Left ventricle myocardium inferior (tissue), 1 donor: Measurements from ENCODE around the gene C10orf71. TPM values are rescaled to one million over a fixed set of nuclear protein-coding genes. Genes with fewer than 3 reads are reported as not detected.

ENCODE experiments used
- DNase-seq: peaks from one replicate; pipeline ENCODE4 v3.0.0-alpha.2; 2020
- H3K27ac ChIP-seq: fragments of 200-600 bp; replicated peaks from 2 replicates; pipeline ENCODE4 v1.8.0; 2021
- H3K27me3 ChIP-seq: fragments of 200-600 bp; 2 replicates; pipeline ENCODE4 v1.8.0; 2021; ENCODE audit warnings: low read depth
- H3K36me3 ChIP-seq: fragments of 200-600 bp; 2 replicates; pipeline ENCODE4 v1.8.0; 2021
- H3K4me1 ChIP-seq: fragments of 200-600 bp; 2 replicates; pipeline ENCODE4 v1.8.0; 2021
- H3K4me3 ChIP-seq: fragments of 200-600 bp; 2 replicates; pipeline ENCODE4 v1.8.0; 2021; ENCODE audit warnings: mild to moderate bottlenecking, moderate library complexity
- H3K9me3 ChIP-seq: fragments of 200-600 bp; replicated peaks from 2 replicates; pipeline ENCODE4 v1.8.0; 2021
- intact Hi-C: fragments of 100-400 bp; cut with micrococcal nuclease; formaldehyde crosslinking; loops from one replicate; pipeline ENCODE4 v1.11.0; 2022
- total RNA-seq: library from RNA; stranded (reverse); fragmentation: NEBNext Ultra II Directional; extraction: Animal tissue kit (Norgen Biotek cat#: 25700); gene quantifications from one replicate; pipeline ENCODE4 v1.2.1, GENCODE V29; 2021
- TF ChIP-seq, protein P1 (sequence below): fragments of 200-600 bp; IDR thresholded peaks from 2 replicates; pipeline ENCODE4 v1.8.0; 2021; ENCODE audit warnings: antibody characterized with exemption, mild to moderate bottlenecking, borderline replicate concordance
- donor health status: DM: no; HTN: yes; CAD: no; lungs with severe emphysema.

C10orf71 gene
- total RNA-seq, 1 donor from 2014 or later, result 136 TPM

DNA sequence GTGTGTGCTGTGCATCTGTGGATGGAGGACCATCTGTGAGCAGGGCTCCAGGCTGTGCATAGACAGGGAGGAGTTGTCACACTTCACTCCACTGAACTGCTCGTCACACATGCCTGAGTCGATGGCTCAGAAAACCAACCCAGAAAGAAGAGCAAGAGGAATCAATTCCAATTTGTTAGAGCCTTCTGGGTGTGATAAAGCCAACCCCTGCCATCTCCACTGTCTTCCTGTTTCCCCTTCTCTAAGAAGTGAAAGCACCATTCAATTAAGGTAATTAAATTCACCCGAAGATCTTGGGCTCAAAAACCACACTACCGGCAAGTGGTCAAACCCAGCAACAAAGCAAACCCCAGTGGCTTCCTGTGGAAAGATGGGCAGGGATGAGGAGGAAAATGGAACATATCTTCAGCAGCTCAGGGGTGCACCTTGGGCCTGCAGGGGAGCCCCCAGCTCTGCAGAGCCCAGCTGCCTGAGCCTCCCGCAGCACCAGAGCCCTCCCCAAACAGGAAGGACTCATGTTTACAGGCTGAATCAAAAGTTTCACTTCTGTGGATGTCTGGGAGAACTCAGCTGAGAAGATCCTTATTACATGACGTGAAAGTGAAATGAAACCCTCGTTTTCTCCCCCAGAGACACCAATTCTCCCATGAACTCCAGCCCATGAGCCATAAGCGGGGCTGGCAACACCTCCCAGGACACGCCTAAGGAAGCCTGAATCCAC, 10.9 kb downstream of the C10orf71 start:
- TF ChIP-seq, protein P1, sequence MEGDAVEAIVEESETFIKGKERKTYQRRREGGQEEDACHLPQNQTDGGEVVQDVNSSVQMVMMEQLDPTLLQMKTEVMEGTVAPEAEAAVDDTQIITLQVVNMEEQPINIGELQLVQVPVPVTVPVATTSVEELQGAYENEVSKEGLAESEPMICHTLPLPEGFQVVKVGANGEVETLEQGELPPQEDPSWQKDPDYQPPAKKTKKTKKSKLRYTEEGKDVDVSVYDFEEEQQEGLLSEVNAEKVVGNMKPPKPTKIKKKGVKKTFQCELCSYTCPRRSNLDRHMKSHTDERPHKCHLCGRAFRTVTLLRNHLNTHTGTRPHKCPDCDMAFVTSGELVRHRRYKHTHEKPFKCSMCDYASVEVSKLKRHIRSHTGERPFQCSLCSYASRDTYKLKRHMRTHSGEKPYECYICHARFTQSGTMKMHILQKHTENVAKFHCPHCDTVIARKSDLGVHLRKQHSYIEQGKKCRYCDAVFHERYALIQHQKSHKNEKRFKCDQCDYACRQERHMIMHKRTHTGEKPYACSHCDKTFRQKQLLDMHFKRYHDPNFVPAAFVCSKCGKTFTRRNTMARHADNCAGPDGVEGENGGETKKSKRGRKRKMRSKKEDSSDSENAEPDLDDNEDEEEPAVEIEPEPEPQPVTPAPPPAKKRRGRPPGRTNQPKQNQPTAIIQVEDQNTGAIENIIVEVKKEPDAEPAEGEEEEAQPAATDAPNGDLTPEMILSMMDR, result no peak
- Histone ChIP-seq H3K27ac (peak overlapping the region; percentile 25), H3K9me3 (no peaks in the 10 kb centered on the region), H3K4me1 (peaks cover 65% of the 10 kb centered on the region), H3K4me3 (no peak overlapping the region), H3K27me3 (no peaks in the 10 kb centered on the region), H3K36me3 (peaks cover 4% of the 10 kb centered on the region)
- DNase-seq, result no peak
- intact Hi-C loops, result no loop called here

DNA sequence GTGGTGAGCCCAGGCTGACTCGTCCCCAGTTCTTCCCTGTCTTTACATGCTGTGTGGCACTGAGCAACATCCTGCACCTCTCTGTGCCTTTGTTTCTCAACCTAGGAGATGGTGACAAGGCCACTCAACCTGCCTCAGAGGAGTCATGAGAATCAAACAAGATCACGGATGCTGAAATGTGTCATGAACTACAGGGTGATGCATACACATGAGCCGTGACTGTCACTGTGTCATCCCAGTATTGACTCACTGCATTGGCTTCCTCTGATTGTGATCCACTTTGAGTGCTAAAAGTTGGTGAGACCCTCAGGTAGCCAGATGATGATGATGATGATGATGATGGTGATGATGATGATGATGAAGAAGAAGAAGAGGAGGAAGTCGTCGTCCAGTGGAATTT, 11.5 kb downstream of the C10orf71 start:
- Histone ChIP-seq H3K4me3 (no peak overlapping the region), H3K27ac (peak overlapping the region; percentile 25), H3K9me3 (no peaks in the 10 kb centered on the region), H3K4me1 (peaks cover 65% of the 10 kb centered on the region), H3K27me3 (no peaks in the 10 kb centered on the region), H3K36me3 (peaks cover 4% of the 10 kb centered on the region)
- TF ChIP-seq, protein P1, result no peak
- intact Hi-C loops, result no loop called here
- no peak for DNase-seq

DNA sequence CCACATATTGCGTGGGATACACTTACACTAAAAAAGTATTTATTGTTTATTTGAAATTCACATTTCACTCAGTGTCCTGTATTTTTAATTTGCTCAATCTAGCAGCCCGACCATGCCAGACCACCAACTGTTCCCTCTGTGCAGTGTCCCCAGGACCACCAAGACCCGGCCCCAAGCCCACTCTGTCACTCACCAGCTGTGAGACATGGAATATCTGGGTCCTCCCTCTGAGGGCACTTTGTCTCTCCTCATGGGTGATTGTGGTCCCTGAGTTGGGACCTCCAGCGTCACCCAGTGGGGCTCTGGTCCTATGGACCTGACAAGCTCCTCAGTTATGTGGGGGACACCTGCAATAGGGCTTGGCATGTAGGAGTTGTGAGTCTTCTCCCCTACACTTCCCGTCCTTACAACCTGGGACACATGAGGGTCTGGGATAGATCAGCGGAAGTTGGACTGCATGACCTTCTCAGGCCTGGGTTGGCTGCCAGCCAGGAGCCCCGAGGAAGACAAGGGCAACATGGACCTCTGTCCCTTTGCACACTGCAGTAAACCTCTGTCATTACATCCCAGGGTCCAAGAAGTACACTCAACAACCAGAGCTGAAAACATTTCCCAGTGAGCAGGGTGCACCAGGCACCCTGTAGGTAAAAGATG, 12.1 kb downstream of the C10orf71 start:
- H3K27me3 ChIP-seq, result no peaks in the 10 kb centered on the region
- intact Hi-C loops, result no loop called here
- peaks cover 4% of the 10 kb centered on the region for H3K36me3 ChIP-seq
- TF ChIP-seq, protein P1, result no peak
- no peaks in the 10 kb centered on the region for H3K9me3 ChIP-seq
- no peak for DNase-seq
- no peak overlapping the region for H3K4me3 ChIP-seq
- H3K27ac ChIP-seq, result peak overlapping the region; percentile 66
- peaks cover 64% of the 10 kb centered on the region for H3K4me1 ChIP-seq

DNA sequence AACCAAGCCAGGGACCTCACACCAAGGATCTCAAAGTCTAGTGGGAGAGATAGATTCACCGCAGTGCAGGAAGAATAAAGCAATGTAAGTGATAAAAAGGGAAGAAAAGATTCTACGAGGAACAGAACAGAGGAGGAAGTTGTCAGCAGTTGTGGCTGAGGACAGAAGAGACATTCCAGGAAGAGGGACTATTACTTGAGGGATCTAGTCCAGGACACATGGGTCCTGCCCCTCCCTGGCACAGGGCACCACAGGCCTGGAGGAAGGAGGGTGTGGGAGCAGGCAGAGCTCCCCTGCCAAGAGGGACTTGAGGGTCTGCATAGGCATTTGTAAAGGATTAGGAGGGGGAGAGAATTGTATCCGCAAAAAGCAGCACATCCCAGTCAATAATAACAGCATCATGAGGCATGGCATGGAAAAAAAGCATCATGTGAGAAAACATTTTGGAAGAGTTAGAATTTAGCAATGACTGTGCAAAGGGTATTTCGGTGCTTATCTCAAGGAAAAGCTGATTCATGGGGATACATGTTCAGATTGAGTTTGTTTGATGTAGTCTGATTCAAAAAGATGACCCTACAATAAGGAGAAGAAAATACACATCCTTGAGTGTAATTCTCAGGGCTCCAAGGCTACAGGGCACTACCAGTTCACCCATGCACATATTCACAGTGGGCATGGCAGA, 12.7 kb downstream of the C10orf71 start:
- intact Hi-C loops, result no loop called here
- H3K4me1 ChIP-seq, result peaks cover 58% of the 10 kb centered on the region
- TF ChIP-seq, protein P1, result no peak
- H3K27ac ChIP-seq, result peak overlapping the region; percentile 66
- H3K4me3 ChIP-seq, result no peak overlapping the region
- DNase-seq, result no peak
- H3K36me3 ChIP-seq, result peaks cover 4% of the 10 kb centered on the region
- H3K9me3 ChIP-seq, result no peaks in the 10 kb centered on the region
- H3K27me3 ChIP-seq, result no peaks in the 10 kb centered on the region

DNA sequence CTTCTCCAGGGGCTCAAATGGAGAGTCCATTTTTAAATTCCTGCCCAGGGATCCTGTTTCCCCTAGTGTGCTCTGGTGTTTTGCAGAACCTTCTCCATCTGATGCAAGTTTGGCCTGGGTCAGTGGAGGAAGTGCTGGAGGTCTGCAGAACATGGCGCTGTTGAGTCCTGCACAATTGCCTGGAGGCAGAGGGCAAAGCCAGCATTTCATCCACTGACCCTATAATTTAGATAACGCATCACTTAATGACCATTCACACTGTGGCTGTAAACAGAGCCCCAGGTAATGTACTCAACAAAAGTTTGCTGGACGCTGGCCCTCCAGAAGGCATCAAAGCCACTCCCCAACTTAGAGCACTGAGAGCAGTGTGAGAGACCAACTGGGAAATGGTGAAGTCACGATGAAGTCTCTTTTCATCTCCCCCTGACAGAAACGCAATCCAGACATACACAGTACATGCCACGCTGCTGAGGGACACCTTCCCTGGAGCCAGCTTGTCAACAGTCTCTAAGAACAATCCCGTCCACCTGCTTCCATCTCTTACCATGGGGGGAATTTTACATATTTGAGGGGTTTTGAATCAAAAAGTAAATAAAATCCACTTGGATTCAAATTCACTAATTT, 13.4 kb downstream of the C10orf71 start:
- no peaks in the 10 kb centered on the region for H3K27me3 ChIP-seq
- TF ChIP-seq, protein P1, result no peak
- H3K4me1 ChIP-seq, result peaks cover 51% of the 10 kb centered on the region
- peak overlapping the region; percentile 66 for H3K27ac ChIP-seq
- DNase-seq, result no peak
- H3K36me3 ChIP-seq, result peaks cover 4% of the 10 kb centered on the region
- no peaks in the 10 kb centered on the region for H3K9me3 ChIP-seq
- no peak overlapping the region for H3K4me3 ChIP-seq
- intact Hi-C loops, result no loop called here
